Vagina (tissue), 2 donors: ENCODE measurements around the gene AKNAD1.
A peak's percentile ranks its signal among the peaks of the same experiment; 100 is the strongest.

Experiments
- CTCF ChIP-seq, 3 experiments: fragments of 450-650 bp in 2 of 3; fragments of 200-600 bp in 1 of 3; sonication (generic) in 1 of 3; IDR thresholded peaks; one replicate each; pipeline ENCODE4 v1.5.1; 2017 to 2019; ENCODE audit warnings: antibody characterized with exemption in 3 of 3, mild to moderate bottlenecking in 2 of 3, moderate library complexity in 2 of 3
- POLR2A ChIP-seq, 2 donors: fragments of 450-650 bp; IDR thresholded peaks; one replicate each; pipeline ENCODE4 v1.6.1; 2017; ENCODE audit warnings: antibody characterized with exemption in 2 of 2, mild to moderate bottlenecking in 2 of 2, moderate library complexity in 2 of 2
- POLR2AphosphoS5 ChIP-seq, 2 donors: sonication (generic); formaldehyde crosslinking; IDR thresholded peaks; one replicate each; pipeline ENCODE4 v1.9.0; 2017; ENCODE audit warnings: antibody characterized with exemption in 2 of 2, mild to moderate bottlenecking in 2 of 2, low read depth in 1 of 2; ENCODE audit not compliant: insufficient read depth in 1 of 2

- TF ChIP-seq POLR2AphosphoS5 (IDR thresholded peaks at IDR 0.05; ENCODE audit: insufficient read depth in 1 of 2, low read depth in 1 of 2) (peak in 1 of 2 donors; percentile 35), CTCF (IDR thresholded peaks at IDR 0.05) (peak; percentile 43 to 74 (median 58)), POLR2A (IDR thresholded peaks at IDR 0.05) (no peak)
Measured at GRCh38 chr1:108897865-108898720, 41.2 kb upstream of the AKNAD1 start.
